ENCODE measurements around the gene JMJD7. TPM values are rescaled to one million over a fixed set of nuclear protein-coding genes. Genes with fewer than 3 reads are reported as not detected.

JMJD7 gene
- total and polyA plus RNA-seq, 9 of the 15 experiments (the other 6 are each of a cell fraction or from before 2014, with no cell fraction given), result 1.2 to 13.9 (median 6.1) TPM

- TF ChIP-seq, protein P1, sequence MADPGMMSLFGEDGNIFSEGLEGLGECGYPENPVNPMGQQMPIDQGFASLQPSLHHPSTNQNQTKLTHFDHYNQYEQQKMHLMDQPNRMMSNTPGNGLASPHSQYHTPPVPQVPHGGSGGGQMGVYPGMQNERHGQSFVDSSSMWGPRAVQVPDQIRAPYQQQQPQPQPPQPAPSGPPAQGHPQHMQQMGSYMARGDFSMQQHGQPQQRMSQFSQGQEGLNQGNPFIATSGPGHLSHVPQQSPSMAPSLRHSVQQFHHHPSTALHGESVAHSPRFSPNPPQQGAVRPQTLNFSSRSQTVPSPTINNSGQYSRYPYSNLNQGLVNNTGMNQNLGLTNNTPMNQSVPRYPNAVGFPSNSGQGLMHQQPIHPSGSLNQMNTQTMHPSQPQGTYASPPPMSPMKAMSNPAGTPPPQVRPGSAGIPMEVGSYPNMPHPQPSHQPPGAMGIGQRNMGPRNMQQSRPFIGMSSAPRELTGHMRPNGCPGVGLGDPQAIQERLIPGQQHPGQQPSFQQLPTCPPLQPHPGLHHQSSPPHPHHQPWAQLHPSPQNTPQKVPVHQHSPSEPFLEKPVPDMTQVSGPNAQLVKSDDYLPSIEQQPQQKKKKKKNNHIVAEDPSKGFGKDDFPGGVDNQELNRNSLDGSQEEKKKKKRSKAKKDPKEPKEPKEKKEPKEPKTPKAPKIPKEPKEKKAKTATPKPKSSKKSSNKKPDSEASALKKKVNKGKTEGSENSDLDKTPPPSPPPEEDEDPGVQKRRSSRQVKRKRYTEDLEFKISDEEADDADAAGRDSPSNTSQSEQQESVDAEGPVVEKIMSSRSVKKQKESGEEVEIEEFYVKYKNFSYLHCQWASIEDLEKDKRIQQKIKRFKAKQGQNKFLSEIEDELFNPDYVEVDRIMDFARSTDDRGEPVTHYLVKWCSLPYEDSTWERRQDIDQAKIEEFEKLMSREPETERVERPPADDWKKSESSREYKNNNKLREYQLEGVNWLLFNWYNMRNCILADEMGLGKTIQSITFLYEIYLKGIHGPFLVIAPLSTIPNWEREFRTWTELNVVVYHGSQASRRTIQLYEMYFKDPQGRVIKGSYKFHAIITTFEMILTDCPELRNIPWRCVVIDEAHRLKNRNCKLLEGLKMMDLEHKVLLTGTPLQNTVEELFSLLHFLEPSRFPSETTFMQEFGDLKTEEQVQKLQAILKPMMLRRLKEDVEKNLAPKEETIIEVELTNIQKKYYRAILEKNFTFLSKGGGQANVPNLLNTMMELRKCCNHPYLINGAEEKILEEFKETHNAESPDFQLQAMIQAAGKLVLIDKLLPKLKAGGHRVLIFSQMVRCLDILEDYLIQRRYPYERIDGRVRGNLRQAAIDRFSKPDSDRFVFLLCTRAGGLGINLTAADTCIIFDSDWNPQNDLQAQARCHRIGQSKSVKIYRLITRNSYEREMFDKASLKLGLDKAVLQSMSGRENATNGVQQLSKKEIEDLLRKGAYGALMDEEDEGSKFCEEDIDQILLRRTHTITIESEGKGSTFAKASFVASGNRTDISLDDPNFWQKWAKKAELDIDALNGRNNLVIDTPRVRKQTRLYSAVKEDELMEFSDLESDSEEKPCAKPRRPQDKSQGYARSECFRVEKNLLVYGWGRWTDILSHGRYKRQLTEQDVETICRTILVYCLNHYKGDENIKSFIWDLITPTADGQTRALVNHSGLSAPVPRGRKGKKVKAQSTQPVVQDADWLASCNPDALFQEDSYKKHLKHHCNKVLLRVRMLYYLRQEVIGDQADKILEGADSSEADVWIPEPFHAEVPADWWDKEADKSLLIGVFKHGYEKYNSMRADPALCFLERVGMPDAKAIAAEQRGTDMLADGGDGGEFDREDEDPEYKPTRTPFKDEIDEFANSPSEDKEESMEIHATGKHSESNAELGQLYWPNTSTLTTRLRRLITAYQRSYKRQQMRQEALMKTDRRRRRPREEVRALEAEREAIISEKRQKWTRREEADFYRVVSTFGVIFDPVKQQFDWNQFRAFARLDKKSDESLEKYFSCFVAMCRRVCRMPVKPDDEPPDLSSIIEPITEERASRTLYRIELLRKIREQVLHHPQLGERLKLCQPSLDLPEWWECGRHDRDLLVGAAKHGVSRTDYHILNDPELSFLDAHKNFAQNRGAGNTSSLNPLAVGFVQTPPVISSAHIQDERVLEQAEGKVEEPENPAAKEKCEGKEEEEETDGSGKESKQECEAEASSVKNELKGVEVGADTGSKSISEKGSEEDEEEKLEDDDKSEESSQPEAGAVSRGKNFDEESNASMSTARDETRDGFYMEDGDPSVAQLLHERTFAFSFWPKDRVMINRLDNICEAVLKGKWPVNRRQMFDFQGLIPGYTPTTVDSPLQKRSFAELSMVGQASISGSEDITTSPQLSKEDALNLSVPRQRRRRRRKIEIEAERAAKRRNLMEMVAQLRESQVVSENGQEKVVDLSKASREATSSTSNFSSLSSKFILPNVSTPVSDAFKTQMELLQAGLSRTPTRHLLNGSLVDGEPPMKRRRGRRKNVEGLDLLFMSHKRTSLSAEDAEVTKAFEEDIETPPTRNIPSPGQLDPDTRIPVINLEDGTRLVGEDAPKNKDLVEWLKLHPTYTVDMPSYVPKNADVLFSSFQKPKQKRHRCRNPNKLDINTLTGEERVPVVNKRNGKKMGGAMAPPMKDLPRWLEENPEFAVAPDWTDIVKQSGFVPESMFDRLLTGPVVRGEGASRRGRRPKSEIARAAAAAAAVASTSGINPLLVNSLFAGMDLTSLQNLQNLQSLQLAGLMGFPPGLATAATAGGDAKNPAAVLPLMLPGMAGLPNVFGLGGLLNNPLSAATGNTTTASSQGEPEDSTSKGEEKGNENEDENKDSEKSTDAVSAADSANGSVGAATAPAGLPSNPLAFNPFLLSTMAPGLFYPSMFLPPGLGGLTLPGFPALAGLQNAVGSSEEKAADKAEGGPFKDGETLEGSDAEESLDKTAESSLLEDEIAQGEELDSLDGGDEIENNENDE (IDR thresholded peaks at IDR 0.05; ENCODE audit: low read depth, low read length), result no peak
- TF ChIP-seq YY1 (IDR thresholded peaks at IDR 0.05; ENCODE audit: borderline replicate concordance in 1 of 3, control insufficient read depth in 1 of 3, extremely low read depth in 1 of 3, insufficient read depth in 3 of 3, insufficient read length in 1 of 3, insufficient replicate concordance in 2 of 3, low read depth in 1 of 3, low read length in 2 of 3) (no peak), SNIP1 (IDR thresholded peaks at IDR 0.05; ENCODE audit: low read depth) (no peak)
- TF ChIP-seq, protein P2, sequence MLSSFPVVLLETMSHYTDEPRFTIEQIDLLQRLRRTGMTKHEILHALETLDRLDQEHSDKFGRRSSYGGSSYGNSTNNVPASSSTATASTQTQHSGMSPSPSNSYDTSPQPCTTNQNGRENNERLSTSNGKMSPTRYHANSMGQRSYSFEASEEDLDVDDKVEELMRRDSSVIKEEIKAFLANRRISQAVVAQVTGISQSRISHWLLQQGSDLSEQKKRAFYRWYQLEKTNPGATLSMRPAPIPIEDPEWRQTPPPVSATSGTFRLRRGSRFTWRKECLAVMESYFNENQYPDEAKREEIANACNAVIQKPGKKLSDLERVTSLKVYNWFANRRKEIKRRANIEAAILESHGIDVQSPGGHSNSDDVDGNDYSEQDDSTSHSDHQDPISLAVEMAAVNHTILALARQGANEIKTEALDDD (IDR thresholded peaks at IDR 0.05), result no peak
These were observed 48.8 kb downstream of the JMJD7 start (continued) for GRCh38 chr15:41876689-41877088.
